ENCODE measurements around the gene ARHGEF17.

- TF ChIP-seq MAZ (IDR thresholded peaks at IDR 0.05; ENCODE audit: borderline replicate concordance, low read depth, low read length) (no peak), ESRRA (IDR thresholded peaks at IDR 0.05; ENCODE audit: borderline replicate concordance, low read length) (no peak), CTCF (IDR thresholded peaks at IDR 0.05) (no peak), REST (IDR thresholded peaks at IDR 0.05) (no peak), CBX2 (IDR thresholded peaks at IDR 0.05; ENCODE audit: borderline replicate concordance, low read depth) (no peak), USF2 (IDR thresholded peaks at IDR 0.05) (no peak), MAFK (IDR thresholded peaks at IDR 0.05; ENCODE audit: partially characterized antibody) (no peak), BHLHE40 (IDR thresholded peaks at IDR 0.05; ENCODE audit: low read depth, low read length) (no peak), POLR2A (IDR thresholded peaks at IDR 0.05; ENCODE audit: low read length) (no peak)
Measured at GRCh38 chr11:73291781-73292524, 16.1 kb upstream of the ARHGEF17 start.

All from A549 (cell line).